CD14-positive monocyte (primary cell): ENCODE measurements around the gene ARHGAP15. TPM values are rescaled to one million over a fixed set of nuclear protein-coding genes. Genes with fewer than 3 reads are reported as not detected.

Experiments used
- DNase-seq, 3 donors: peaks; one replicate each; pipeline ENCODE4 v3.0.0-alpha.2; 2011 to 2022
- H2AFZ ChIP-seq: 2 replicates; pipeline ENCODE4 v1.6.0; 2012; ENCODE audit warnings: mild to moderate bottlenecking, low read depth, low read length, inconsistent platforms; ENCODE audit not compliant: insufficient read depth, poor library complexity, severe bottlenecking
- H3K27ac ChIP-seq, 2 donors: 1 replicate in 1 of 2; 2 replicates in 1 of 2; pipeline ENCODE4 v1.5.1; 2012 to 2013; ENCODE audit warnings: low read length in 2 of 2, control low read depth in 1 of 2, inconsistent platforms in 1 of 2, low read depth in 1 of 2, mild to moderate bottlenecking in 1 of 2
- H3K27me3 ChIP-seq, 2 donors: one replicate each; pipeline versions ENCODE4 v1.6.0 to v1.6.1; 2011 to 2013; ENCODE audit warnings: low read length in 2 of 2; ENCODE audit not compliant: control insufficient read depth in 2 of 2, insufficient read depth in 2 of 2
- H3K36me3 ChIP-seq, 2 donors: replicated peaks in 1 of 2; 1 replicate in 1 of 2; 2 replicates in 1 of 2; pipeline versions ENCODE4 v1.5.1 to v1.6.1; 2012 to 2013; ENCODE audit warnings: low read length in 2 of 2, control low read depth in 1 of 2, inconsistent platforms in 1 of 2, mild to moderate bottlenecking in 1 of 2; ENCODE audit not compliant: insufficient read depth in 2 of 2, control insufficient read depth in 1 of 2
- H3K4me1 ChIP-seq, 2 donors: 1 replicate in 1 of 2; 2 replicates in 1 of 2; pipeline versions ENCODE4 v1.5.1 to v1.6.1; 2012 to 2013; ENCODE audit warnings: low read length in 2 of 2, control low read depth in 1 of 2, inconsistent platforms in 1 of 2, mild to moderate bottlenecking in 1 of 2, moderate library complexity in 1 of 2; ENCODE audit not compliant: insufficient read depth in 2 of 2, control insufficient read depth in 1 of 2
- H3K4me2 ChIP-seq: replicated peaks from 2 replicates; pipeline ENCODE3; 2012; ENCODE audit warnings: low read length, moderate library complexity, mild to moderate bottlenecking; ENCODE audit not compliant: poor library complexity, severe bottlenecking; ENCODE audit errors: extremely low read depth
- H3K4me3 ChIP-seq, 3 experiments: fragments of 200-600 bp in 1 of 3; sonication (generic) in 1 of 3; replicated peaks in 1 of 3; 1 replicate in 2 of 3; 2 replicates in 1 of 3; pipeline ENCODE4 v1.5.1; 2011 to 2013; ENCODE audit warnings: low read length in 3 of 3, mild to moderate bottlenecking in 3 of 3, control low read depth in 2 of 3, low read depth in 2 of 3, inconsistent platforms in 1 of 3, moderate library complexity in 1 of 3
- H3K79me2 ChIP-seq: 2 replicates; pipeline ENCODE4 v1.6.0; 2012; ENCODE audit warnings: mild to moderate bottlenecking, control low read depth, inconsistent platforms, low read length, moderate library complexity; ENCODE audit not compliant: insufficient read depth
- H3K9ac ChIP-seq: 2 replicates; pipeline ENCODE4 v1.6.0; 2017; ENCODE audit warnings: low read length, mild to moderate bottlenecking; ENCODE audit not compliant: insufficient read depth, poor library complexity, severe bottlenecking
- H3K9me3 ChIP-seq, 2 donors: replicated peaks in 1 of 2; 1 replicate in 1 of 2; 2 replicates in 1 of 2; pipeline versions ENCODE4 v1.5.1 to v1.6.1; 2012 to 2013; ENCODE audit warnings: low read length in 2 of 2, control low read depth in 1 of 2; ENCODE audit not compliant: control insufficient read depth in 1 of 2, insufficient read depth in 1 of 2
- H4K20me1 ChIP-seq: 2 replicates; pipeline ENCODE4 v1.6.0; 2012; ENCODE audit warnings: mild to moderate bottlenecking, low read length, control low read depth, moderate library complexity; ENCODE audit not compliant: insufficient read depth
- H3K27ac Mint-ChIP-seq, 7 donors: one replicate each; pipeline ENCODE4 v1.8.0; 2020; ENCODE audit warnings: mild to moderate bottlenecking in 7 of 7, mixed read lengths in 7 of 7, moderate library complexity in 6 of 7, inconsistent platforms in 2 of 7
- H3K27me3 Mint-ChIP-seq, 3 donors: one replicate each; pipeline ENCODE4 v1.8.0; 2021 to 2022; ENCODE audit warnings: low read depth in 3 of 3, mild to moderate bottlenecking in 3 of 3, mixed read lengths in 3 of 3, moderate library complexity in 3 of 3, inconsistent platforms in 1 of 3
- H3K36me3 Mint-ChIP-seq, 2 donors: one replicate each; pipeline ENCODE4 v1.8.0; 2020; ENCODE audit warnings: mixed read lengths in 2 of 2, inconsistent platforms in 1 of 2, mild to moderate bottlenecking in 1 of 2
- H3K4me1 Mint-ChIP-seq: one replicate; pipeline ENCODE4 v1.8.0; 2020; ENCODE audit warnings: mild to moderate bottlenecking, mixed read lengths
- H3K4me3 Mint-ChIP-seq, 2 donors: one replicate each; pipeline ENCODE4 v1.8.0; 2020; ENCODE audit warnings: mild to moderate bottlenecking in 2 of 2, mixed read lengths in 2 of 2, moderate library complexity in 1 of 2
- H3K9me3 Mint-ChIP-seq, 7 donors: one replicate each; pipeline ENCODE4 v1.8.0; 2020 to 2022; ENCODE audit warnings: mixed read lengths in 7 of 7, mild to moderate bottlenecking in 6 of 7, moderate library complexity in 6 of 7, inconsistent platforms in 2 of 7
- CTCF ChIP-seq: fragments of 200-600 bp; IDR thresholded peaks from one replicate; pipeline ENCODE4 v1.8.0; 2022; ENCODE audit warnings: antibody characterized with exemption, mild to moderate bottlenecking
- WGBS: methylation state at CpG from one replicate; pipeline ENCODE4 v1.1.5; 2013; ENCODE audit warnings: missing lambda C conversion rate; ENCODE audit not compliant: insufficient coverage; 5-methylcytosine and 5-hydroxymethylcytosine counted together
- intact Hi-C, 2 donors: fragments of 100-400 bp; cut with micrococcal nuclease; formaldehyde crosslinking; loops; one replicate each; pipeline versions ENCODE4 v1.15.0 to v1.15.1; 2023
- polyA plus RNA-seq, 3 donors: library from polyadenylated mRNA; depleted of rRNA in 1 of 3; unstranded in 2 of 3; stranded (reverse) in 1 of 3; fragments of 300-500 nt in 2 of 3; fragments of >200 nt in 1 of 3; fragmentation: Illumina TruSeq in 2 of 3; gene quantifications; 1 replicate in 2 of 3; 2 replicates in 1 of 3; pipeline ENCODE4 v1.2.3, GENCODE V29; 2012 to 2021

Gene ARHGAP15
- polyA plus RNA-seq, 3 donors, result 35.4 to 50.9 (median 50.7) TPM

- Histone ChIP-seq H3K4me2 (no peak overlapping the region), H3K36me3 (no peaks in the 10 kb centered on the region), H3K9me3 (no peaks in the 10 kb centered on the region), H4K20me1 (no peaks in the 10 kb centered on the region), H3K4me1 (no peaks in the 10 kb centered on the region), H2AFZ (no peak overlapping the region), H3K27ac (no peak overlapping the region), H3K27me3 (no peaks in the 10 kb centered on the region), H3K9ac (no peak overlapping the region), H3K79me2 (no peaks in the 10 kb centered on the region), H3K4me3 (no peak overlapping the region)
- Mint-ChIP-seq H3K27me3 (no peaks in the 10 kb centered on the region), H3K27ac (no peak overlapping the region), H3K36me3 (peaks cover 0 to 3% of the 10 kb centered on the region in 2 donors), H3K4me1 (no peaks in the 10 kb centered on the region), H3K9me3 (no peaks in the 10 kb centered on the region), H3K4me3 (no peak overlapping the region)
- no peak for TF ChIP-seq CTCF
- DNase-seq, result no peak
- intact Hi-C loops, result no loop called here
- WGBS, result no CpG with 5 or more reads among the region's 1 CpG
Observed at GRCh38 chr2:143466391-143466790, 337.2 kb downstream of the ARHGAP15 start.

- Histone ChIP-seq H3K9ac (no peak overlapping the region), H3K36me3 (peaks cover 0 to 4% of the 10 kb centered on the region in 2 donors), H3K4me3 (no peak overlapping the region), H2AFZ (no peak overlapping the region), H3K79me2 (no peaks in the 10 kb centered on the region), H4K20me1 (no peaks in the 10 kb centered on the region), H3K27me3 (no peaks in the 10 kb centered on the region), H3K4me2 (no peak overlapping the region), H3K9me3 (no peaks in the 10 kb centered on the region), H3K27ac (no peak overlapping the region), H3K4me1 (no peaks in the 10 kb centered on the region)
- no peak for DNase-seq
- Mint-ChIP-seq H3K4me1 (no peaks in the 10 kb centered on the region), H3K27ac (no peak overlapping the region), H3K9me3 (no peaks in the 10 kb centered on the region), H3K36me3 (peaks cover 3 to 8% of the 10 kb centered on the region in 2 donors), H3K27me3 (no peaks in the 10 kb centered on the region), H3K4me3 (no peak overlapping the region)
- TF ChIP-seq CTCF, result no peak
- intact Hi-C loops, result no loop called here
- WGBS, result 100% methylated on average over 1 of the region's 3 CpGs
Observed at GRCh38 chr2:143467011-143467410, 337.8 kb downstream of the ARHGAP15 start.
